B cell (primary cell): ENCODE data around the gene ASTN2.

Source experiments
- CTCF ChIP-seq: fragments of 200-600 bp; IDR thresholded peaks from one replicate; pipeline ENCODE4 v1.8.0; 2022; ENCODE audit warnings: antibody characterized with exemption, mild to moderate bottlenecking
- EZH2 ChIP-seq: IDR thresholded peaks from 2 replicates; pipeline ENCODE4 v1.6.1; 2012; ENCODE audit warnings: borderline replicate concordance, low read depth, mild to moderate bottlenecking, moderate library complexity, low read length; ENCODE audit not compliant: insufficient read depth, poor library complexity, severe bottlenecking

- no peak for TF ChIP-seq CTCF
- no peak for TF ChIP-seq EZH2
Observed at GRCh38 chr9:116493183-116493860, 921.5 kb downstream of the ASTN2 start.
